HepG2 (cell line): ENCODE measurements around the gene PLEKHM2. TPM values are rescaled to one million over a fixed set of nuclear protein-coding genes. Genes with fewer than 3 reads are reported as not detected.

Experiments
- ATAC-seq: fragments of 200-7000 bp; cut with Tn5 transposase; 3 replicates; pipeline ENCODE4 v1.9.1; 2020; ENCODE audit warnings: mild to moderate bottlenecking, moderate library complexity
- BruUV-seq: library from RNA; stranded (reverse); fragments of 400-500 nt; replicated peaks from 2 replicates; lab custom pipeline; 2021; lab: Mats Ljungman, UMichigan
- CTCF ChIA-PET: fragments of 300-600 bp; formaldehyde crosslinking; extraction: SDS; loops from one replicate; lab custom pipeline; 2021; ENCODE audit warnings: low total read pairs, inconsistent platforms, low intra/inter-chr PET ratio; lab: Yijun Ruan, JAX
- POLR2A ChIA-PET: fragments of 350-600 bp; sonication (Branson Sonifier 250); formaldehyde crosslinking; loops from one replicate; lab custom pipeline; 2020; ENCODE audit warnings: antibody characterized with exemption, inconsistent platforms; lab: Yijun Ruan, JAX
- DNase-seq: peaks from one replicate; pipeline ENCODE4 v3.0.0-alpha.2; 2015; ENCODE audit warnings: low spot score
- FAIRE-seq: peaks from 3 replicates; lab custom pipeline; 2011; peaks lifted over from hg19 to GRCh38; lab: Jason Lieb, UNC
- H2AFZ ChIP-seq: one replicate; pipeline ENCODE4 v1.6.1; 2011; ENCODE audit warnings: low read length, inconsistent platforms
- H3K27ac ChIP-seq: fragments of 300-600 bp; 3 replicates; pipeline ENCODE4 v1.8.0; 2011; ENCODE audit warnings: mixed run types, mild to moderate bottlenecking, mixed read lengths, low read length, inconsistent platforms; ENCODE audit not compliant: insufficient read depth; ENCODE audit errors: extremely low read length
- H3K27me3 ChIP-seq, 2 experiments: fragments of 200-600 bp in 1 of 2; 2 replicates in 1 of 2; 3 replicates in 1 of 2; pipeline versions ENCODE4 v1.6.0 to v1.8.0; 2011; ENCODE audit warnings: low read length in 2 of 2, mild to moderate bottlenecking in 2 of 2, moderate library complexity in 2 of 2, inconsistent platforms in 1 of 2; ENCODE audit not compliant: insufficient read depth in 2 of 2, control insufficient read depth in 1 of 2
- H3K36me3 ChIP-seq, 2 experiments: fragments of 200-600 bp in 1 of 2; replicated peaks in 1 of 2; 2 replicates in 1 of 2; 3 replicates in 1 of 2; pipeline versions ENCODE4 v1.5.1 to v1.8.0; 2011; ENCODE audit warnings: low read length in 2 of 2, inconsistent platforms in 1 of 2; ENCODE audit not compliant: insufficient read depth in 2 of 2, control insufficient read depth in 1 of 2
- H3K4me1 ChIP-seq: 2 replicates; pipeline ENCODE4 v1.5.1; 2012; ENCODE audit warnings: low read length, inconsistent platforms; ENCODE audit not compliant: insufficient read depth
- H3K4me2 ChIP-seq: 2 replicates; pipeline ENCODE4 v1.6.0; 2011; ENCODE audit warnings: low read depth, low read length, inconsistent platforms
- H3K4me3 ChIP-seq, 3 experiments: fragments of 200-600 bp in 1 of 3; sonication (generic), shearing (Covaris generic) in 1 of 3; replicated peaks in 1 of 3; 2 replicates each; pipeline ENCODE4 v1.5.1; 2011 to 2016; ENCODE audit warnings: low read length in 3 of 3, inconsistent platforms in 2 of 3, low read depth in 2 of 3, mild to moderate bottlenecking in 2 of 3, control low read depth in 1 of 3, mixed read lengths in 1 of 3; ENCODE audit not compliant: insufficient read depth in 1 of 3
- H3K79me2 ChIP-seq: one replicate; pipeline ENCODE4 v1.6.1; 2011; ENCODE audit warnings: low read length, inconsistent platforms; ENCODE audit not compliant: insufficient read depth
- H3K9ac ChIP-seq: 2 replicates; pipeline ENCODE4 v1.6.0; 2011; ENCODE audit warnings: mild to moderate bottlenecking, low read depth, low read length, inconsistent platforms; ENCODE audit not compliant: insufficient read depth
- H3K9me3 ChIP-seq: 2 replicates; pipeline ENCODE4 v1.5.1; 2012; ENCODE audit warnings: mild to moderate bottlenecking, low read length
- H4K20me1 ChIP-seq: 2 replicates; pipeline ENCODE4 v1.6.0; 2011; ENCODE audit warnings: inconsistent platforms, mild to moderate bottlenecking, low read length, moderate library complexity; ENCODE audit not compliant: insufficient read depth
- CEBPB ChIP-seq: IDR thresholded peaks from 2 replicates; pipeline ENCODE4 v1.6.1; 2011; ENCODE audit warnings: low read depth, low read length, improper control_type of control experiment, borderline replicate concordance
- MTF2 ChIP-seq: sonication (generic); formaldehyde crosslinking; IDR thresholded peaks from 2 replicates; pipeline ENCODE4 v1.5.0; 2020; ENCODE audit warnings: missing genetic modification reagents, borderline replicate concordance
- PAWR ChIP-seq: sonication (generic); formaldehyde crosslinking; IDR thresholded peaks from 2 replicates; pipeline ENCODE4 v1.4.0; 2020; ENCODE audit warnings: missing genetic modification reagents, mild to moderate bottlenecking, borderline replicate concordance
- RAD51 ChIP-seq: fragments of 450-650 bp; IDR thresholded peaks from 2 replicates; pipeline ENCODE4 v1.6.1; 2016; ENCODE audit warnings: borderline replicate concordance
- SMARCE1 ChIP-seq: fragments of 450-650 bp; IDR thresholded peaks from 2 replicates; pipeline ENCODE4 v1.6.1; 2017; ENCODE audit warnings: borderline replicate concordance
- ZNF382 ChIP-seq: sonication (generic); formaldehyde crosslinking; IDR thresholded peaks from 2 replicates; pipeline ENCODE4 v1.5.0; 2020; ENCODE audit warnings: missing genetic modification reagents, mild to moderate bottlenecking, borderline replicate concordance
- ZNF549 ChIP-seq: sonication (generic); formaldehyde crosslinking; IDR thresholded peaks from 2 replicates; pipeline ENCODE4 v1.5.0; 2020; ENCODE audit warnings: missing genetic modification reagents
- ZNF788 ChIP-seq: sonication (generic); formaldehyde crosslinking; IDR thresholded peaks from 2 replicates; pipeline ENCODE4 v1.5.0; 2020; ENCODE audit warnings: mild to moderate bottlenecking, missing genetic modification reagents, borderline replicate concordance
- ZNF83 ChIP-seq: sonication (generic); formaldehyde crosslinking; IDR thresholded peaks from 2 replicates; pipeline ENCODE4 v1.4.0; 2020; ENCODE audit warnings: missing genetic modification reagents, mild to moderate bottlenecking, borderline replicate concordance
- ZNF839 ChIP-seq: sonication (generic); formaldehyde crosslinking; IDR thresholded peaks from 2 replicates; pipeline ENCODE4 v1.4.0; 2020; ENCODE audit warnings: missing genetic modification reagents, mild to moderate bottlenecking, borderline replicate concordance
- WGBS: methylation state at CpG from one replicate; pipeline ENCODE4 v1.1.6; 2017; ENCODE audit warnings: low lambda C conversion rate; 5-methylcytosine and 5-hydroxymethylcytosine counted together
- in situ Hi-C: cut with HindIII; loops from 2 replicates; pipeline ENCODE4 v1.10.0; 2017; ENCODE audit warnings: low pct_unique_long_range_greater_than_20kb; ENCODE audit not compliant: extremely low pct_ligation_motif_present
- intact Hi-C: fragments of 100-400 bp; cut with micrococcal nuclease; formaldehyde crosslinking; loops from one replicate; pipeline ENCODE4 v1.10.0; 2022; ENCODE audit not compliant: unreplicated experiment
- polyA plus RNA-seq, 8 experiments: library from polyadenylated mRNA; depleted of rRNA in 3 of 8; stranded (reverse) in 7 of 8; unstranded in 1 of 8; fragments of >200 nt; fragmentation: Illumina TruSeq in 4 of 8; extraction: Trizol in 4 of 8; gene quantifications; 2 replicates each; pipeline versions ENCODE4 v1.2.1 to v1.2.3, GENCODE V29; 2011 to 2016; ENCODE audit warnings: low read depth in 4 of 8, missing spikeins in 1 of 8, mixed read lengths in 1 of 8; ENCODE audit not compliant: insufficient read depth in 1 of 8
- total RNA-seq, 5 experiments: library from RNA; depleted of rRNA; stranded (reverse); fragments of >200 nt; fragmentation: Illumina TruSeq; extraction: Trizol; gene quantifications; 2 replicates each; pipeline ENCODE4 v1.2.3, GENCODE V29; 2016; ENCODE audit warnings: low read depth in 1 of 5
- TF ChIP-seq, protein P1 (sequence below): sonication (generic); formaldehyde crosslinking; IDR thresholded peaks from 2 replicates; pipeline ENCODE4 v1.8.1; 2023; ENCODE audit warnings: missing genetic modification reagents, mild to moderate bottlenecking, borderline replicate concordance
- TF ChIP-seq, protein P2 (sequence below): IDR thresholded peaks from 2 replicates; pipeline ENCODE4 v1.6.1; 2012; ENCODE audit warnings: inconsistent platforms

PLEKHM2 gene
- total and polyA plus RNA-seq, 2 of the 13 experiments (the other 11 are each of a cell fraction or from before 2014, with no cell fraction given) = 16.5 to 27.3 TPM

DNA sequence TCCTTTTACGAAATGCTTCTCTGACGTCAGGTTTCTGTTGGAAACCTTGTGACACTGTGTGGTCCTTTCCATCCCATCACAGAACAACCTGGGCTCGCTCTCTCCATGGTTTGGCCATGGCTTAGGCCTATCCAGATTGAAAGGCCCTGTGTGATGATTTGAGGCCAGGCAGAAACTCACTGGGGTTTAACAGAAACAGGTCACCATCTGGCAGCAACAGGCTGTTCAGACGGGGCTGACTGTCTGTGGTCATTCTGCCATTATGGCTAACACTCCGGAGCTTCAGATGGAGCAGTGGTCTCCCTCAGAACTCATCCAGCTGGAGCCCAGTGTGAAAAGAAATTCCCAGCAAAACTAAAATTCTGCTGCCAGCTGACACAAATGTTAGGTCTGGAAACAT, 9.3 kb downstream of the PLEKHM2 start:
- no peaks in the 10 kb centered on the region for H4K20me1 ChIP-seq
- FAIRE-seq = no peak
- no peaks in the 10 kb centered on the region for H3K27me3 ChIP-seq
- no TSS peak for BruUV-seq
- CTCF ChIA-PET = no interaction called here
- no peak overlapping the region for H3K4me2 ChIP-seq
- peaks cover 5 to 10% of the 10 kb centered on the region in 2 experiments; a peak in 4 of 5 replicates for H3K36me3 ChIP-seq
- POLR2A ChIA-PET = no interaction called here
- H3K4me1 ChIP-seq = no peaks in the 10 kb centered on the region
- H2AFZ ChIP-seq = no peak overlapping the region
- WGBS = 94% methylated on average over 5 of the region's 5 CpGs
- in situ Hi-C loops = no loop called here
- TF ChIP-seq ZNF839 = no peak
- TF ChIP-seq ZNF788 (CRISPR knock-in tag) = no peak
- TF ChIP-seq PAWR = no peak
- TF ChIP-seq ZNF83 (CRISPR knock-in tag) = no peak
- TF ChIP-seq SMARCE1 = no peak
- no peak for TF ChIP-seq CEBPB
- TF ChIP-seq ZNF382 (CRISPR knock-in tag) = no peak
- TF ChIP-seq, protein P1, sequence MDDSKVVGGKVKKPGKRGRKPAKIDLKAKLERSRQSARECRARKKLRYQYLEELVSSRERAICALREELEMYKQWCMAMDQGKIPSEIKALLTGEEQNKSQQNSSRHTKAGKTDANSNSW (CRISPR knock-in tag) = no peak
- TF ChIP-seq RAD51 = no peak
- no peak for TF ChIP-seq ZNF549 (CRISPR knock-in tag)
- no peak for TF ChIP-seq MTF2 (CRISPR knock-in tag)
- TF ChIP-seq, protein P2, sequence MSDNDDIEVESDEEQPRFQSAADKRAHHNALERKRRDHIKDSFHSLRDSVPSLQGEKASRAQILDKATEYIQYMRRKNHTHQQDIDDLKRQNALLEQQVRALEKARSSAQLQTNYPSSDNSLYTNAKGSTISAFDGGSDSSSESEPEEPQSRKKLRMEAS = no peak
- TF ChIP-seq, all 625 proteins: peak for 0
- Histone ChIP-seq H3K79me2 (peaks cover 16% of the 10 kb centered on the region), H3K9ac (no peak overlapping the region), H3K9me3 (no peaks in the 10 kb centered on the region), H3K4me3 (no peak overlapping the region), H3K27ac (no peak overlapping the region)
- ATAC-seq (no peak), DNase-seq (no peak)
- intact Hi-C loops = no loop called here
